H1 (cell line): ENCODE results near the gene TMEM132A. TPM values are rescaled to one million over a fixed set of nuclear protein-coding genes. Genes with fewer than 3 reads are reported as not detected.

Experiments used
- BRCA1 ChIP-seq: IDR thresholded peaks from 2 replicates; pipeline ENCODE4 v1.6.1; 2012; ENCODE audit warnings: low read depth, low read length, improper control_type of control experiment
- CTBP2 ChIP-seq: IDR thresholded peaks from 2 replicates; pipeline ENCODE4 v1.7.0; 2011; ENCODE audit warnings: borderline replicate concordance, mild to moderate bottlenecking, moderate library complexity, mixed read lengths, low read length; ENCODE audit not compliant: insufficient read depth, insufficient read length
- EGR1 ChIP-seq: IDR thresholded peaks from 2 replicates; pipeline ENCODE4 v1.6.1; 2011; ENCODE audit warnings: low read depth, low read length, borderline replicate concordance
- PHF8 ChIP-seq: fragments of 200-600 bp; sonication (generic); conservative IDR thresholded peaks from 2 replicates; pipeline ENCODE4 v1.7.1; 2012; ENCODE audit warnings: low read depth, mild to moderate bottlenecking, inconsistent platforms, low read length, moderate library complexity
- TAF7 ChIP-seq: optimal IDR thresholded peaks from 2 replicates; pipeline ENCODE3; 2011; ENCODE audit warnings: low read depth, mild to moderate bottlenecking, inconsistent platforms, low read length, moderate library complexity, borderline replicate concordance
- YY1 ChIP-seq: IDR thresholded peaks from 2 replicates; pipeline ENCODE4 v1.6.1; 2011; ENCODE audit warnings: low read depth, mild to moderate bottlenecking, low read length
- polyA plus RNA-seq, 7 experiments: library from polyadenylated mRNA; depleted of rRNA in 3 of 7; stranded (reverse) in 5 of 7; unstranded in 2 of 7; fragments of >200 nt in 5 of 7; fragments of 200-250 nt in 2 of 7; gene quantifications; 1 replicate in 5 of 7; 2 replicates in 1 of 7; 4 replicates in 1 of 7; pipeline versions ENCODE4 v1.2.1 to v1.2.3, GENCODE V29; 2011 to 2013; ENCODE audit warnings: missing spikeins in 2 of 7, mixed read lengths in 2 of 7
- total RNA-seq: library from RNA; stranded (reverse); fragmentation: NEBNext Ultra II Directional; extraction: Animal tissue kit (Norgen Biotek cat#: 25700); gene quantifications from 2 replicates; pipeline ENCODE4 v1.2.1, GENCODE V29; 2021
- TF ChIP-seq, protein P1 (sequence below), 3 experiments: IDR thresholded peaks; 1 replicate in 2 of 3; 2 replicates in 1 of 3; pipeline versions ENCODE4 v1.5.1 to v1.6.1; 2011; ENCODE audit warnings: low read length in 3 of 3, mild to moderate bottlenecking in 3 of 3, inconsistent platforms in 2 of 3, low read depth in 1 of 3, moderate library complexity in 1 of 3; ENCODE audit not compliant: insufficient read depth in 1 of 3; ENCODE audit errors: control extremely low read depth in 1 of 3

The TMEM132A gene
- total and polyA plus RNA-seq, 2 of the 8 experiments (the other 6 are each of a cell fraction or from before 2014, with no cell fraction given), result 46.6 to 97.9 TPM

GRCh38 chr11:60937144-60937527 lies 12.9 kb downstream of the TMEM132A start (continued):
- TF ChIP-seq CTBP2, result no peak
- no peak for TF ChIP-seq TAF7
- TF ChIP-seq, protein P1, sequence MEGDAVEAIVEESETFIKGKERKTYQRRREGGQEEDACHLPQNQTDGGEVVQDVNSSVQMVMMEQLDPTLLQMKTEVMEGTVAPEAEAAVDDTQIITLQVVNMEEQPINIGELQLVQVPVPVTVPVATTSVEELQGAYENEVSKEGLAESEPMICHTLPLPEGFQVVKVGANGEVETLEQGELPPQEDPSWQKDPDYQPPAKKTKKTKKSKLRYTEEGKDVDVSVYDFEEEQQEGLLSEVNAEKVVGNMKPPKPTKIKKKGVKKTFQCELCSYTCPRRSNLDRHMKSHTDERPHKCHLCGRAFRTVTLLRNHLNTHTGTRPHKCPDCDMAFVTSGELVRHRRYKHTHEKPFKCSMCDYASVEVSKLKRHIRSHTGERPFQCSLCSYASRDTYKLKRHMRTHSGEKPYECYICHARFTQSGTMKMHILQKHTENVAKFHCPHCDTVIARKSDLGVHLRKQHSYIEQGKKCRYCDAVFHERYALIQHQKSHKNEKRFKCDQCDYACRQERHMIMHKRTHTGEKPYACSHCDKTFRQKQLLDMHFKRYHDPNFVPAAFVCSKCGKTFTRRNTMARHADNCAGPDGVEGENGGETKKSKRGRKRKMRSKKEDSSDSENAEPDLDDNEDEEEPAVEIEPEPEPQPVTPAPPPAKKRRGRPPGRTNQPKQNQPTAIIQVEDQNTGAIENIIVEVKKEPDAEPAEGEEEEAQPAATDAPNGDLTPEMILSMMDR (IDR thresholded peaks at IDR 0.05; ENCODE audit: control extremely low read depth in 1 of 3, insufficient read depth in 1 of 3, low read depth in 1 of 3, low read length in 3 of 3), result no peak
- no peak for TF ChIP-seq PHF8
- TF ChIP-seq BRCA1, result no peak
- no peak for TF ChIP-seq EGR1
- TF ChIP-seq YY1, result no peak
- TF ChIP-seq, all 59 proteins: peak for 0
